Measurements from ENCODE around the gene ACSS3.
"Not testable (repeated sequence)": the region's sequence is repeated elsewhere in the genome, so short reads cannot be mapped to it uniquely, and the experiment has no call there.

ACSS3 gene

DNA sequence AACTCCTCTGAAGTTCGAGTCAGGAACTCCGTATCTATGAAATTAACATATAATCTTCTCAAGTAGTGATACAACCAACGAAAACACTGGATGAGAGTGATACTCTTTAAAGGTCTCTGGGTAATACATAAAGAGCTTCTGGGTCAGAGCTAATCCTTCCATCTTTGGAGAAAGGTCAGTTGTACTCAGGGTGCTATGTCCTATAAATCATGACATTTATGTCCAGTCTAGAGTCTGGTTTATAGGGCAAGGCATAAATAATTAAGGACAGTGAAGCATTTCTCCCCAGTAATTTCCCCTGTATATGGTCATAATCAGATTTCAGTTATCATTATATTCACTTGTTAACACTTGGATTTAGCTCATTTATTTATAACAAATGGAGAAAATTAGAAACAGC, 90.6 kb downstream of the ACSS3 start:
- FAIRE-seq: no peak

DNA sequence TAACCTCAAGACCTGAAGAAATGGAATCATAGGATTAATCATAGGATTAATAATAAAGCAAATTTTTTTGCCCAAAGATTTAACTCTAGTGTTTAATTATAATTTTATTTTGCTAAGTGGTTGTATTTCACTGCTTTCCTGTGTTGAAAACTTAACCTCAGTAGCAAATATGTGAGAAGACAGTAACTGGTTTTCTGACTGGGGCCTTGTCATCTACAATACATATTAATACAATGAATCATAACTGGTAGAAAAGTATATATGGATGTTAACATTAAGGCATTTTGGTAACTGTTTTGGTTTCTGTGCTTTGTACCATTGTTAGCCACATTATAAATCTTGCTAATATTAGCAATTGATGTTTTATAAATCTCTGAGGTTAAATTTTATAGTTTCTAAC, 92.2 kb downstream of the ACSS3 start:
- no peak for FAIRE-seq

DNA sequence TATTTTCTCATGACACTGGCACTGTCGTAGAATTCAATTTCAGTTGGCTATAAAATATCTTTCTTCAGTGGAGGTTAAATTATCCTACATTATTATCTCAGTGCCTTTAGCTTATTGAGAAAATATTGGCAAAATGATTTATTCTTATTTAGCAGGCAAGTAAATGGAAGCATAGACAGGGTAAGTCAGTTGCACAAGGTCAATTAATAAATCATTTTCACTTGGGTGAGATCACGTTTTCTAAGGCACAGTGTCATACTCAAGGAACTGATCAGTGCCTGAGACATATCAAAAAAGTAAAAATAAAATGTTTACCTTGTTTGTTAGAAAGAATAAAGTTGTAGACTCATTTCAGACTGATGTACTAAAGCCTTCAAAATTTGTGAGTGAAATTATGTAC, 95.0 kb downstream of the ACSS3 start:
- FAIRE-seq: no peak

GRCh38 chr12:81174664-81175063, 96.8 kb downstream of the ACSS3 start:
- no peak for FAIRE-seq

DNA sequence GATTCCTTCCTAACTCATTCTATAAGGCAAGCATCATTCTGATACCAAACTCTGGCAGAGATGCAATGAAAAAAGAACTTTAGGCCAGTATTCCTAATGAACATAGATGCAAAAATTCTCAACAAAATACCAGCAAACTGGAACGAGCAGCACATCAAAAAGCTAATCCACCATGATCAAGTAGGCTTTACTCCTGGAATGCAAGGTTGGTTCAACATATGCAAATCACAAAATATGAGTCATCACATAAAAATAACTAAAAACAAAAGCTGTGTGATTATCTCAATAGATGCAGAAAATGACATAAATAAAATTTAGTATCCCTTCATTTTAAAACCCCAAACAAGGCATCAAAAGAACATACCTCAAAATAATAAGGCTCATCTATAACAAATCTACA, 98.9 kb downstream of the ACSS3 start:
- FAIRE-seq: no peak

GRCh38 chr12:81181691-81182090, 103.8 kb downstream of the ACSS3 start:
- no peak for FAIRE-seq

DNA sequence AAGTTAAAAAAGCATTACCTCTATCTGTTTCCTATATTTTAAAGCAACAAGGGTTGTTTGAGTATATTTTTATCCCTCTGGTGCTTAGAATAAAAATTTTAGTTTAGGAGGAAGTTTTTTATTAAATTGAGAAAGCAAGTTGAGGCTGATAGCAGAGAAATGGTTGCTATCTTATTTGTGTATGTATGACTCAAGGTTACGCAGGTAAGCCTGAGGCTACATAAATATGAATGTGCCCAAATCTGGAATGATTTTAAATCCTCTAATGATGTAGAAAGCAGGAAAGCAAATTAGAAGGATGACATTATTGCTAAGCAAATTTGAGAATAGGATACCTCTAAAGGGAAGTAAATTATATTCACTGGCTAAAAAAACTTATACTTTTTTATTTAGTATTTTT, 109.8 kb downstream of the ACSS3 start:
- FAIRE-seq: no peak

DNA sequence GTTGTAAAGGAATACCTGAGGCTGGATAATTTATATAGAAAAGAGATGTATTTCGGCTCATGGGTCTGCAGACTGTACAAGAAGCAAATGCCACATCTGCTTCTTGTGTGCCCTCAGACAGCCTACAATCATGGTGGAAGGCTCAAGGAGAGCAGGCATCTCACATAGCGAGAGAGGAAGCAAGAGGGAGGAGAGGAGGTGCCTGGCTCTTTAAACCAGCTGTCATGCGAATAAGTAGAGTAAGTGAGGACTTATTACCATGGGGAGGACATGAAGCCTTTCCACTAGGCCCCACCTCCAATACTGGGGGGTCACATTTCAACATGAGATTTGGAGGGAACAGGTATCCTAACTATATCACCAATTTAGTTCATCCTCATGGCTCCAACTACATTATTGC, 118.7 kb downstream of the ACSS3 start:
- no peak for FAIRE-seq

GRCh38 chr12:81200561-81200960, 122.7 kb downstream of the ACSS3 start:
- FAIRE-seq: not testable (repeated sequence)

- FAIRE-seq: no peak
Measured at GRCh38 chr12:81203671-81204204, 125.9 kb downstream of the ACSS3 start.

DNA sequence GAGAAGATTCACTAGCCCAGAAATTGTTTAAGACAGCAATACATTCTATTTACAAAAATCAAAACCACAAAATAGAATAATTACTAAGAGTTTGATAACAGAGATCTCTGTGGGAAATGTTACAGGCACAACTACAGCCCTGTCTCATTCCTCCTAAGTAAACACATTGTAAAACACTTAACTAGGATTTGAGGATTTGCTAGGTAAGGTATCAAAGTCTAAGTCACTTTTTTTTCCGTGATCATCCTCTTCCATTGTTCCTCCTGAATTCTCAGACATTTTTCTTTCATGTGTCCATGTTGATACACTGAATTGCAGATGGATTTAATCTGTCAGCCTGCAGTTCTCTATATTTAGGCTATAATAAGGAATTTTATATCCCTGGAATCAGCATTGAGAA, 127.5 kb downstream of the ACSS3 start:
- FAIRE-seq: no peak

DNA sequence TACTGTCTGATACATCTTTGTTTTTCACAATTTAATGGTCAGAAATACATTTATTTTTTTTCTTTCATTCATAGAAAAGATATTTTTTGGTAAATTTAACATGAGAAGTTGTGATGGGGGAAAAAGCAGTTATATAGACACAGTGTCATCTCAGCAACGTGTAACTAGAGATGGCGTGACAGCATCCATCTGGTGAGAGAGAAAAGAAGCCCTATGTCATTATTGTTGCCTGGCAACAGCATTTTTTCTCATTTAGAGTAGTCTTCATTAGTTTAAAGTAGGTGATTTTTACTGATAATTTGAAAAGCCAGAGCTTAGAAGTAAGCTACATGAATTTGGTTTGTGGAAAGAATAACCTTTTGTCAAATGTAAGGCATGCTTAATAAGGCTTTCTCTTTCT, 128.6 kb downstream of the ACSS3 start:
- FAIRE-seq: no peak

- FAIRE-seq: no peak
Measured at GRCh38 chr12:81207173-81207572, 129.3 kb downstream of the ACSS3 start.

DNA sequence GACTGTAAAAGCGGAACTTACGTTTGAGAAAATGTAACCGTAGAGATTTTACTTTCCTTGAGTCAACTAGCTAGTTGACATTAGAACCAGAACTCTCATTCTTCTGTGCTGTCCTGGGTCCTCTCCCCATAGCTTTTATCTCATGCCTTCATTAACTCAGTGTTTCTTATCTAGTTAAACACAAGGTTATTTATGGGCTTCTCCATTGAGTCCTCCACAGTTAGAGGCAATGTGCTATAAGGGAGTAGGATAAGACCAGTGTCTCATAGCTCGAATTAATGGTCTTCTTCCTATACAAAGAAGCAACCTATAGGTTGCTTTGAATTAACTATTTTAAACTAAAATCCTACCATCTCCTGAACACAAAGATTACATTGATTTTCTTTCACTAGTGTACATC, 129.8 kb downstream of the ACSS3 start:
- no peak for FAIRE-seq

DNA sequence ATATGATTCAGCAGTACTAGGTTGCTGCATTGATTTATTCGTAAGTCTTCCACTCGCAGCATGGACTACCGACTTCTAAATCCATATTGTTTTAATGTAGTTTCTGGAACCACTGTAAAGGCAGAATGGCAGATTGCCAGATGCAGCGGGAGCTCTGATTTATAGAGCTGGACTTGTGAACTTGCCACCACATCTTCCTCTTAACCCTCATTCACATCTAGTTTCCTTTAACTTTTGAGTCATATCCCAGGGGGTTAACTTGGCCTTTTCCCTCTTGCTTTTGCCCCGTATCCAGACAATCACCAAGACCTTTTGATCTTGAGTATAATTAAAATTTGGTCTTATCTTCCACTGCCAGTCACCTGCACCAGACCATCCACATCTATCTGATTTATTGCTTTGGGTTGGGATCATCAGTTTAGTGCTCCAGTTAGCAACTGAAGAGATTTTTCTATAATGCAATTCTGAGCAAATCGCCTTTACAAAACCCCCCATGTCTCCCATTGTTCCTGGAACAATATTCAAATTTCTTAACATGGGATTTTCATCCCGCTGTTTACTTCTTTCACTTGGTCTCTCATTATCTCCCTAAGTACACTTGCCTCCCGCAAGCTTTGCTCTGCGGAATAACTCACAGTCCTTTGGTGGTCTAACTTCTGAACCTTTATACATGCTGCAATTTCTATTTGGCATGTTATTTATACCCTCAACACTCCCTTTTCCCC, 130.5 kb downstream of the ACSS3 start:
- FAIRE-seq: no peak

GRCh38 chr12:81209012-81209411, 131.1 kb downstream of the ACSS3 start:
- no peak for FAIRE-seq

GRCh38 chr12:81209772-81210225, 131.9 kb downstream of the ACSS3 start:
- not testable (repeated sequence) for FAIRE-seq

DNA sequence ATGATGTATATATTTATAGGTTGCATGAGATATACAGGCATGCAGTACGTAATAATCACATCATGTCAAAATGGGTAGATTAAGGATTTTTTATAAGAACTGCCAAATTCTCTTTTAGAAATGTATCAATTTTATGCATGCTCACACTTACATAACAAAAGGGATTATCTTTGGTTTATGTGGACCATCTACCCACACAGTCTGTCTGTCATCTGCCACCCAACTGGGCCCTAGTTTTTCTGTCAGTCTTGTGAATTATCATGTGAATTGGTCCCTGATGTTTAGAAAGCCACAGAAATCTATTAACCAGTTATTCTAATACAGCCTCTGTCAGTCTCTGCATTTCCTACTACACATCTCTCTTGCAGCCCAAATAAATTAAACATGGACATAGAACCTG, 133.4 kb downstream of the ACSS3 start:
- FAIRE-seq: no peak

GRCh38 chr12:81212996-81213696, 135.3 kb downstream of the ACSS3 start:
- FAIRE-seq: no peak

- FAIRE-seq: no peak
Measured at GRCh38 chr12:81216739-81217138, 138.9 kb downstream of the ACSS3 start.

GRCh38 chr12:81221681-81222080, 143.8 kb downstream of the ACSS3 start:
- FAIRE-seq: no peak

- no peak for FAIRE-seq
Measured at GRCh38 chr12:81222846-81223592, 145.1 kb downstream of the ACSS3 start.

GRCh38 chr12:81224626-81225025, 146.7 kb downstream of the ACSS3 start:
- no peak for FAIRE-seq

DNA sequence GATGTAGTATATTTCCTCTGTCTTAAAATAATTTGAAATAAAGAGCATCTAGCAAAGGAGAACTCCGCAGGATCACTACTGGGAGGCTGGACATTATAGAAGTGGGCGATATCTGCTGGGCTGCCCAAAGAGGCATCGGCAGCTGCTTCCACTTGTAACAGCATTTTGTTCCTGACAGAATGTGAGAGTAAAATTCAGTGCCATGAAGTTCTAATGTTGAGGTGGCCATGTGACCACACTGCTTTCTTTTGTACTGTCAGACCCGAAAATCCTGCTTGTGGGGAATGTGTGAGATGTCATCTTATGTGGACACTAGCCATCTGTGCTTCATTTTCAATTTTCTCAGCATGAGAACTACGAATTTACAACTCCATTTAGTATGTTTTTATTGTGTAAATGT, 151.9 kb downstream of the ACSS3 start:
- no peak for FAIRE-seq

Measured in G401.6 (cell line).